Gastroesophageal sphincter (tissue), 4 donors: ENCODE measurements around the gene WDR86. TPM values are rescaled to one million over a fixed set of nuclear protein-coding genes. Genes with fewer than 3 reads are reported as not detected.

ENCODE experiments used
- ATAC-seq: fragments of 150-250 bp; one replicate; pipeline ENCODE4 v1.9.1; 2016; ENCODE audit warnings: mild to moderate bottlenecking, moderate library complexity
- H3K27ac ChIP-seq, 4 donors: fragments of 200-600 bp; sonication (generic) in 3 of 4; 1 replicate in 3 of 4; 2 replicates in 1 of 4; pipeline ENCODE4 v1.5.1; 2016 to 2019
- H3K27me3 ChIP-seq: fragments of 200-600 bp; sonication (generic); one replicate; pipeline ENCODE4 v1.5.1; 2019
- H3K36me3 ChIP-seq, 2 donors: fragments of 200-600 bp; sonication (generic); one replicate each; pipeline ENCODE4 v1.5.1; 2019; ENCODE audit warnings: control low read depth in 1 of 2
- H3K4me1 ChIP-seq, 3 donors: fragments of 200-600 bp; sonication (generic); 1 replicate in 2 of 3; 2 replicates in 1 of 3; pipeline ENCODE4 v1.5.1; 2016 to 2019; ENCODE audit warnings: control low read depth in 2 of 3
- H3K4me3 ChIP-seq, 2 donors: fragments of 200-600 bp; sonication (generic); one replicate each; pipeline ENCODE4 v1.5.1; 2019; ENCODE audit warnings: mild to moderate bottlenecking in 1 of 2, moderate library complexity in 1 of 2
- H3K9me3 ChIP-seq, 3 donors: fragments of 200-600 bp; sonication (generic); one replicate each; pipeline ENCODE4 v1.5.1; 2017 to 2019; ENCODE audit warnings: control low read depth in 2 of 3
- EP300 ChIP-seq: sonication (generic); formaldehyde crosslinking; IDR thresholded peaks from one replicate; pipeline ENCODE4 v1.6.1; 2017; ENCODE audit warnings: antibody characterized with exemption, mild to moderate bottlenecking
- POLR2A ChIP-seq, 2 donors: fragments of 450-650 bp; IDR thresholded peaks; one replicate each; pipeline ENCODE4 v1.6.1; 2017; ENCODE audit warnings: antibody characterized with exemption in 2 of 2, mild to moderate bottlenecking in 2 of 2, moderate library complexity in 1 of 2
- POLR2AphosphoS5 ChIP-seq: sonication (generic); formaldehyde crosslinking; IDR thresholded peaks from one replicate; pipeline ENCODE4 v1.6.1; 2017; ENCODE audit warnings: antibody characterized with exemption
- WGBS, 2 donors: methylation state at CpG; one replicate each; pipeline ENCODE4 v1.1.5; 2018; ENCODE audit warnings: low coverage in 1 of 2; 5-methylcytosine and 5-hydroxymethylcytosine counted together
- total RNA-seq, 4 donors: library from RNA; depleted of rRNA; stranded (reverse); fragments of >200 nt; gene quantifications; one replicate each; pipeline ENCODE4 v1.1.0, GENCODE V29; 2016
- TF ChIP-seq, protein P1 (sequence below), 4 experiments: fragments of 200-600 bp in 2 of 4; fragments of 450-650 bp in 2 of 4; sonication (generic) in 1 of 4; IDR thresholded peaks; one replicate each; pipeline ENCODE4 v1.5.1; 2017 to 2019; ENCODE audit warnings: antibody characterized with exemption in 4 of 4, mild to moderate bottlenecking in 2 of 4, moderate library complexity in 2 of 4

The WDR86 gene
- total RNA-seq, 4 donors from 2014 or later, result 2.6 to 8.2 (median 5.9) TPM

DNA sequence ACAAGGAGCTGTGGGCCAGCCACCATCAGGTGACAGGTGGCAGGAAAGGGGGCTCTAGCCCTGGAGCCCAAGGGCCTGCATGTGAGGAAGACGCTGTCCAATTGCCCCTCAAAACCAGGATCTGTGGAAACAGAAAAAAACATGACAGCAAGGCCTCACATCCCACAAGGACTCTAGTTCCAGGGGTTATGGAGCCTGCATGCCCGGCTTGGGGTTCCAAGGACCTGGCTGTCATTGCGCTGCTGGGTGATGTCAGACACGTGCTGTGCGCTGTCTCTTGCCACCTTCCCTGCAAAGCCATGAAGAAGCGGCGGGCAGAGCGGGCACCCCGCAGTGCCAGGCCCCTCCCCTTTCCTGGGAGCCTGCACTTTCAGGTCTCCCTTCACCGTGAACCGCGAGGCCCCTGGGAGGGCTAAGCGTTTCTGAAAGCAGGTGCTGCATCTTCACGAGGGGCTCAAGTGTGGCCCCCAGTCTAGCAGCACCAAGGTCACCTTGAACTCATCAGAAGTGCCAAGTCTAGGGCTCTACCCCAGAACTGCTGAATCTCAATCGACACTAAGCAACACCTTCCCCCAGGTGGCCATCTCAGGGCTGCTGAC is 45.2 kb upstream of the WDR86 start:
- H3K4me3 ChIP-seq, result no peak overlapping the region
- no peaks in the 10 kb centered on the region for H3K36me3 ChIP-seq
- WGBS, 2 donors, result 85% methylated on average over 4 of the region's 15 CpGs; no CpG with 5 or more reads in 1 of the 2 donors
- H3K9me3 ChIP-seq, result no peaks in the 10 kb centered on the region
- no peak overlapping the region for H3K27ac ChIP-seq
- no peaks in the 10 kb centered on the region for H3K27me3 ChIP-seq
- TF ChIP-seq, protein P1, sequence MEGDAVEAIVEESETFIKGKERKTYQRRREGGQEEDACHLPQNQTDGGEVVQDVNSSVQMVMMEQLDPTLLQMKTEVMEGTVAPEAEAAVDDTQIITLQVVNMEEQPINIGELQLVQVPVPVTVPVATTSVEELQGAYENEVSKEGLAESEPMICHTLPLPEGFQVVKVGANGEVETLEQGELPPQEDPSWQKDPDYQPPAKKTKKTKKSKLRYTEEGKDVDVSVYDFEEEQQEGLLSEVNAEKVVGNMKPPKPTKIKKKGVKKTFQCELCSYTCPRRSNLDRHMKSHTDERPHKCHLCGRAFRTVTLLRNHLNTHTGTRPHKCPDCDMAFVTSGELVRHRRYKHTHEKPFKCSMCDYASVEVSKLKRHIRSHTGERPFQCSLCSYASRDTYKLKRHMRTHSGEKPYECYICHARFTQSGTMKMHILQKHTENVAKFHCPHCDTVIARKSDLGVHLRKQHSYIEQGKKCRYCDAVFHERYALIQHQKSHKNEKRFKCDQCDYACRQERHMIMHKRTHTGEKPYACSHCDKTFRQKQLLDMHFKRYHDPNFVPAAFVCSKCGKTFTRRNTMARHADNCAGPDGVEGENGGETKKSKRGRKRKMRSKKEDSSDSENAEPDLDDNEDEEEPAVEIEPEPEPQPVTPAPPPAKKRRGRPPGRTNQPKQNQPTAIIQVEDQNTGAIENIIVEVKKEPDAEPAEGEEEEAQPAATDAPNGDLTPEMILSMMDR (IDR thresholded peaks at IDR 0.05), result no peak
- TF ChIP-seq POLR2A (IDR thresholded peaks at IDR 0.05) (no peak), EP300 (no peak), POLR2AphosphoS5 (no peak)
- ATAC-seq, result no peak
- H3K4me1 ChIP-seq, result peaks cover 0 to 12% (median 7%) of the 10 kb centered on the region in 3 donors

DNA sequence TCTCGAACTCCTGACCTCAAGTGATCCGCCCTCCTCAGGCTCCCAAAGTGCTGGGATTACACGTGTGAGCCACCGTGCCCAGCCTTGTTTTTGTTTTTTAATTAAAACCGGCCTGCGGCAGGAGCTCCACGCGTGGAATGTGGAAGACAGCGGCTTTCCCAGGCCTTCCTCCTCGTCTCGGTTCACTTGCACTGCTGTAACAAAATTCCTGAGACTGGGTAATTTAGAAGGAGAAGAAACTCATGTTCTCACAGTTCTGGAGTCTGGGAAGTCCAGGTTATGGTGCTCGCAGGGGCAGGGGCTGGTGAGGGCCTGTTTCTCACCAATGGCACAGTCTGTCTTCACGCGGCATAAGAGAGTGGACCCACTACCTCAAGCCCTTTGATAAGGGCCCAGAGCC is 44.5 kb upstream of the WDR86 start:
- Histone ChIP-seq H3K27ac (no peak overlapping the region), H3K4me1 (peaks cover 0 to 5% (median 4%) of the 10 kb centered on the region in 3 donors), H3K36me3 (no peaks in the 10 kb centered on the region), H3K27me3 (no peaks in the 10 kb centered on the region), H3K4me3 (no peak overlapping the region), H3K9me3 (no peaks in the 10 kb centered on the region)
- 91 to 100% methylated on average over 2 to 11 of the region's 14 CpGs for WGBS, 2 donors
- TF ChIP-seq EP300, result no peak
- ATAC-seq, result no peak

- Histone ChIP-seq H3K4me3 (no peak overlapping the region), H3K4me1 (peaks cover 0 to 2% (median 0%) of the 10 kb centered on the region in 3 donors), H3K9me3 (no peaks in the 10 kb centered on the region), H3K36me3 (no peaks in the 10 kb centered on the region), H3K27ac (no peak overlapping the region), H3K27me3 (no peaks in the 10 kb centered on the region)
- WGBS, 2 donors, result 61 to 83% methylated on average over 2 to 5 of the region's 13 CpGs
- ATAC-seq, result no peak
- no peak for TF ChIP-seq EP300
- no peak for TF ChIP-seq POLR2A (IDR thresholded peaks at IDR 0.05)
- TF ChIP-seq, protein P1 (IDR thresholded peaks at IDR 0.05), result no peak
- TF ChIP-seq POLR2AphosphoS5, result no peak
These were observed 43.5 kb upstream of the WDR86 start for GRCh38 chr7:151453326-151453791.

DNA sequence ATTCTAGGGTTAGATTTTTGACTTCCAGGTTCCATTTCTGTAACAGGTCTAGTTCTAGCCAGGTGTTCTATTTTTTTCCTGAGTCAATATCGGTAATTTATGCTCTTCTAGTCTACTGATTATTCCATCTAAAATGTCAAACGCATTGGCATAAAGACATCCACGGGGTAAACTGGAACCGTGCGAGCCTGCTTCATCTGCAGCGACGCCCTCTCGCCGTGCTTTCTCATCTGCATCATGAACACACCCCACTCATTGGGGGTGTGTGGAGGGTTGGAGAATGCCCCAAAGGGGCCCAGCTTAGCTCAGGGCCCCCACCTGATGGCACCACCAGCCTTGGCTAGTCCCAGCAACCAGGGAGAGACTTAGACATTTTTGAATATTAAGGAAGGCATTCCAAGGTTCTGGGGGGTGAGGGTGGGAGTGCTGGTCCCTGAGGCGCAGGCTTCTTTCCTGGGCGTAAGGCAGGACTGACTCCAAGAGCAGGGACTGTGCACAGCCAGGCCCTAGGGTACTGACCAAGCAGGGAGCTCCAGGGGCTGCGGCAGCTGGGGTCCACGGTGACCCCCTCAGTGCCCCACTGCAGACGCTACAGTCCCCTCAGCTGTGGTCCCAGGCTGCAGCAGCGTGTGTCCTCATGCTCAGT is 43.0 kb upstream of the WDR86 start:
- Histone ChIP-seq H3K27ac (no peak overlapping the region), H3K36me3 (no peaks in the 10 kb centered on the region), H3K9me3 (no peaks in the 10 kb centered on the region), H3K27me3 (no peaks in the 10 kb centered on the region), H3K4me3 (no peak overlapping the region), H3K4me1 (peaks cover 0 to 7% (median 0%) of the 10 kb centered on the region in 3 donors)
- ATAC-seq, result no peak
- 80 to 95% methylated on average over 3 to 4 of the region's 15 CpGs for WGBS, 2 donors
- TF ChIP-seq POLR2A (IDR thresholded peaks at IDR 0.05) (no peak), POLR2AphosphoS5 (no peak), EP300 (no peak)
- TF ChIP-seq, protein P1 (IDR thresholded peaks at IDR 0.05), result no peak

- 74 to 100% methylated on average over 1 to 5 of the region's 23 CpGs for WGBS, 2 donors
- Histone ChIP-seq H3K36me3 (no peaks in the 10 kb centered on the region), H3K9me3 (no peaks in the 10 kb centered on the region), H3K27ac (no peak overlapping the region), H3K4me3 (no peak overlapping the region), H3K27me3 (no peaks in the 10 kb centered on the region), H3K4me1 (peaks cover 0 to 10% (median 0%) of the 10 kb centered on the region in 3 donors)
- ATAC-seq, result no peak
- TF ChIP-seq POLR2AphosphoS5, result no peak
- TF ChIP-seq POLR2A (IDR thresholded peaks at IDR 0.05), result no peak
- no peak for TF ChIP-seq EP300
- TF ChIP-seq, protein P1 (IDR thresholded peaks at IDR 0.05), result no peak
These were observed 42.1 kb upstream of the WDR86 start for GRCh38 chr7:151451626-151452571.
